Femur (tissue), 1 donor: Measurements from ENCODE around the gene KCNA3.

Experiments
- DNase-seq: peaks from one replicate; pipeline ENCODE4 v3.0.0-alpha.2; 2017

Gene KCNA3

DNA sequence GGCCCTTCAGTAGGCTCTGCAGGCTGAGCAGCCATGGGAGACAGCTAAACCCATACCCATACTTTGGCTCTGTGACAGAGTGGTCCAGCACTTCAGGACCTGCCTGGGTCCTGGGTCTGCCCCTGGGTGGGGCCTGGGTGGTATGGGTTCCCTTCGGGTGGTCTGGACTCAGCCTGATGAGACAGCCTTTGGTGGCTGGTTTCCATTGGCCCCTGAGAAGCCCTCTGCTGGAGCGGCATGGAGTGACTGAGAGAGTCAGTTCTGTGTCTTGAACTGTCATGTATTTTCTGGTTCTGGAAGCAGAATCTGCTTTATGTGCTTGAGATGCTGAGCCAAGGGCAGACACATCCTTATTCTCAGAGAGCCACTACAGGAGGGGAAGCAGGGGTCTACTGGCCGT is 37.3 kb downstream of the KCNA3 start:
- no peak for DNase-seq

DNA sequence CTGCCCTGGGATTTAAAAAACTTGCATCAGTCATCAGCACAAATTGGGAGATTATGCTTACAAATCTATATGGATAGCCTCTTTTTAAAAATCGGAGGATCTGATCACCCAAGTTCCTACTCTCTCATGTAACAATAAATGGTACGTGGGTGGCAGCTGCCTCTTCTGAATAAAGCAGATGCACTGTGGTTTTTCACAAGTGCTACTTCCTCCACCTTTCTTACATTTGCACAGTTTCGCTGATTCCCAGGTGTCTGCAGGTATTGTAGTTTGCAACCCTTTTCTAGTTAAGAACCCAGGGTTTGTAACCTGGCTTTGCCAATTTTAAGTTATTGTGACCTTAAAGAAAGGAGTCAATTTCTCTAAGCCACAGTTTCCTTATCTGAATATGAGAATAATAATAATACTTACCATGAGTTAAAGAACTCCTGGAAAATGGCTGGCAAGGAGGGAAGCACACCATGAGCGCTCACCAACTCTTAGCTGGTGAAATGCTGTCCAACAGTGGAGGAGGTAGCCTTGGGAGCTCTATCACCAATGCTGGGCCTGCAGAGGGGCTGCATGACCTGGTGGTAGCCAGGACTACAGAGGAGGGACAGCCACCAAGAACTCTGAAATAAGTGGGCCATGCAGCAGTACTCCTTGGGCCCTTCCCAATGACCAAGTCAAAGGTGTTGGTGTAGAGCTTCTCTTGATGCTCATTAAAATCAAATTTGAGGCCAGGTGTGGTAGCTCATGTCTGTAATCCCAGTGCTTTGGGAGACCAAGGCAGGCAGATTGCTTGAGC is 38.4 kb downstream of the KCNA3 start:
- no peak for DNase-seq

DNA sequence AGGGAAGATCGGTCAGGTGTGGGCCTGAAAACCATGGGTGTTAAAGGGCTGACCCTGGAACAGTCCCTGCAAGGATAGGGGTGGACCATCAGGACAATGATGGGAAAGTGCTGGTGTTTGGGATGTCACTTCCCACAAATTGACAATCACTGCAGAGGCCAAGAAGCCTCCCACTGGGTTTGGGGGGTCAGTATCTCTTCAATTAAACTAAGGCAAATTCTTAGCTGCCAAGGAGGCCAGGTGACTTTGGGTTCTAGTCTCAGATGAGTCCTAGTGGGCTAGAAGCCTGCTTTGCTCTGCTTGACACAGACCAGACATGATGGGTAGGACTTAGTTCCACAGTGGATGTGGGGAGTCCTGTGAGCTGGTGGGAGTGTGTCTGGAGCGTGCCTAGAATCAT is 39.3 kb downstream of the KCNA3 start:
- DNase-seq, result no peak

DNA sequence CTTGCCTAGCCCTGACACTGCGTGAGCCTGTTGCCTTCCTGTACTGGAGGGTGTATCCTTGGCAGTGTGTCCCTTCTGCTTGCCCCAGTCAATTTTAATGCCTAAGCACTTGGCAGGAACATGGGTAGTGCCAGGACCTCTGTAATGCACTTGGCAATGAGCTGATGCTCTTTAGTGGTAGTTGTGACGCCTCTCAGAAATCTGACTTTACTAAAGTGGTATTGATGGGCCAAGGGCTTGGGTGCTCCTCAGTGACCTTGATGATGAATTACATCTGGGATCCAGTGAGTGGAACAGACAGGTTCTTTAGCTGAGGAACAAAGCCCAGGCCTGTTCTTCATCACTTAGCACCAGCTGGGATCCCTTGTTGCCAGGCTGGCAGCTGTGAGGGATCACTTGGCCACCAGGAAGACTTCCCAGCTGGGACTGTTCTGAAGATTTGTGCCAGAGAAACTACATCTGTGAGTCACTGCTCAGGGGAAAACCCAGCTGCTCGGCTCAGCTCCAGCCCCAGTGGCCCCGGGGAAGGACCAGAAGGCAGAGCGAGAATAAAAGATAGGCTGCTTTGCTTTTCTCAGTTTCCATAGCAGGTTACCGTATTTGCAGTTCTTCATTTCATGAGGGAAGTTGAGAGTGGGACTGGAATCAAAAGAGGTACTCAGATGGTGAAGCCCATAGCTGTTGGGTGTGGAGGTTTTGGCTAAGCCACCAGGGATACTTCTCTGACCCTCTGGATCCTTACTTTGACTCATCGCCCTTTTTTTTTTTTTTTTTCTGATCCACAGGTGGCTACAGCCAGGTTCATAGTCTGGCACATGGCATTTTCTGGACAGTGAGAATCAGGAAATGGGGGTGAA is 40.1 kb downstream of the KCNA3 start:
- peak; percentile 75 for DNase-seq

DNA sequence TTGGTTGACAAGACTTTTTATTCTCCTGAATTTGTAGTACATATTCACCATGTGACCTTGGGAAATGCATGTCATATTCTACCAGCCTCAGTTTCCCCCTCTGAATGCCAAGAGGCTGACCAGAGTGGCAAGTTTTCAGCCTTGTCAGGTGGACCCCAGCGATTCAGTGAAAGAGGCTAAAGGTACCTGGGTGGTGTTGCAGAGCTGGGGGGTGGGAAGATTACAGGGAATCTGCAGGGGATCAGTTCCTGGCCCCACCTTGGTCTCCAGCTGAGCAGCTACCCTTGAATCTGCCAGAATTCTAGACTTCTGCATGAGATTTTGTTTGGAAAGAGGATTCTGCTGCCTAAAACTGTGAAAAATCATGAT is 40.7 kb downstream of the KCNA3 start:
- no peak for DNase-seq

DNA sequence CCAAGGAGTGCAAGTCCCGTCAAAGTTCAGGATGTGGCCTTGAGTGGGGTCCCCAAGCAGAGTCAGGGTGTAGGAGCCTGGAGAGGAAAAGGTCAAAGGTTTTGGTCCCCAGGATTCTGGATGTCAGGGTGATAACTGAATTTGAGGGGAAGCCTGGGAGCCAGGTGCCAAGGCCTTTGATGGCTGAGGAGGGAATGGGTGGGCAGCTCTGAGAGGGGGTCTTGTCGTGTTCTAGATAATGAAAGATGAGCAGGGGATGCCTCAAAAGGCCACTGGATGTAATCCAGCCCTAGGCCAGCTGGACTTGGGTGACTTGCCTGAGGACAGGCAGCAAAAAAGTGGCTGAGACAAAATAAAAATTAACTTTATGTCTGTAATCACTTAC is 41.1 kb downstream of the KCNA3 start:
- DNase-seq, result no peak

DNA sequence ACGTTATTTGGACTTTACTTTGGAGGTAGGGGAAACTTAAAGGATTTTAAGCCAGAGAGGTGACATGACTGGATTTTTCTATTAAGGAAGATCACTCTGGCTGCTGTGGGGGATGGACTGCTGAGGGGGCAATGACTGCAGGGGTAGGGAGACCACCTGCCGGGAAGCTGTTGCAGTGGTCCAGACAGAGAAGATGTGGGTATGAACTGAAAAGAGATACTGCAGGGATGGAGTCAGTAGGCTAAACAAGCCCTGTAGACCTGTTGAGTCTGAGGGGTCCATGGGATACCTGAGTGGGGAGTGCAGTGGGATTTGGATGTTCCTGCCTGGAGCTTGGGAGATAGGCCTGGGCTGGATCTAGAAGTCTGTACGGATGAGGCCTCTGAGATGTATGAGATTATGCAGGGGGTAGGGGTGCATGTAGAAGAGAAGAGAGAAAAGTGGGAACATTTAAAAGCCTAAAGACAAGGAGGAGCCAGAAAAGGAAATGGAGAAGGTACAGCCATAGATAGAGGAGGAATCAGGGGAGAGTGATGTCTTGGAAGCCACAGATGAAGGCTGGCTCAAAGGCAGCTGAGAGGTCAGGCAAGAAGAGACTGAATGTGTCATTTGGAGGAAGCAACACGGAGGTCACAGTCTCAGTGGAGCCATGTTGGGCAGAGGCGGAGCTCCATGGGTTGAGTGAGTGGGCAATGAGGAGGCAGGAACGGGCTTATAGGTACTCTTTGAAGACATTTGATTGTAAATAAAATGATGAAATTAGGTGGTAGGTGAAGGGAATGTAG is 42.7 kb downstream of the KCNA3 start:
- no peak for DNase-seq

DNA sequence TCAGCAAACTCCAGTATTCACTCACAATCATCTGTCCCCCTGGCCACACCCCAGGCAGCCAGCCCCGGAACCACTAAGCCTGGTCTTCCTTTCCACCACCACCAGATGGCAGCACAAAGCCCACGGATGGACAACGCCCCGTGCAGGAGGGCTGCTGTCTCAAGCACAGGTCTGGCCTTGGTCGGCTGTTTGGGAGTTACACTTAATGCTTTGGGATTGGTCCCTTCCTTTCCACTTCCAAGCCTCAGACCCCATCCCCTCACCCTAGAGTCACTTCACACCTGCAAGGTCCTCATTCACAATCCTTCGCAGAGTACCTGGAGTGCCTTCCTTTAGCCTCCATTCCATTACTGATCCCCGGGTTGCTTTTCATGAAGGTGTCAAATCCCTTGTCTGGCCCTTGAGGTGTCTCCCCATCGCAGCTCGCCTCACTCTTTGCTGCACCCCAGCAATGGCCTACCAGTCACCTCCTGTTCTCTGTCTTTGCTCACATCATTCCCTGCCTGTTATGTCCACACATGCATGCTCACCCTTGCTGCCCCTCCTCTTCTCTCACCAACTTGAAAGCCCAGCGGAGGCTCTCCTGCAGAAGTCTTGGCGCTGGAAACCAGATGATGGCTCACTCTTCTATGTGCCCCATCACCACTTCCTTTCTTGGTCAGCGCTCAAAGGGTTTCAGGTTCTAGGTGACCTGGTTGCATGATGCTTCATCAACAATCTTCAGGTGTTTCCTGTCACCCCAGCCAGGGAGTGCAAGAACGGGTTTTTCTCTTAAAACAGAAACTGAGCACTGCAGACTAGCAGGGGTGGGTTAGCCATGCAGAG is 43.7 kb downstream of the KCNA3 start:
- peak; percentile 69 for DNase-seq

DNA sequence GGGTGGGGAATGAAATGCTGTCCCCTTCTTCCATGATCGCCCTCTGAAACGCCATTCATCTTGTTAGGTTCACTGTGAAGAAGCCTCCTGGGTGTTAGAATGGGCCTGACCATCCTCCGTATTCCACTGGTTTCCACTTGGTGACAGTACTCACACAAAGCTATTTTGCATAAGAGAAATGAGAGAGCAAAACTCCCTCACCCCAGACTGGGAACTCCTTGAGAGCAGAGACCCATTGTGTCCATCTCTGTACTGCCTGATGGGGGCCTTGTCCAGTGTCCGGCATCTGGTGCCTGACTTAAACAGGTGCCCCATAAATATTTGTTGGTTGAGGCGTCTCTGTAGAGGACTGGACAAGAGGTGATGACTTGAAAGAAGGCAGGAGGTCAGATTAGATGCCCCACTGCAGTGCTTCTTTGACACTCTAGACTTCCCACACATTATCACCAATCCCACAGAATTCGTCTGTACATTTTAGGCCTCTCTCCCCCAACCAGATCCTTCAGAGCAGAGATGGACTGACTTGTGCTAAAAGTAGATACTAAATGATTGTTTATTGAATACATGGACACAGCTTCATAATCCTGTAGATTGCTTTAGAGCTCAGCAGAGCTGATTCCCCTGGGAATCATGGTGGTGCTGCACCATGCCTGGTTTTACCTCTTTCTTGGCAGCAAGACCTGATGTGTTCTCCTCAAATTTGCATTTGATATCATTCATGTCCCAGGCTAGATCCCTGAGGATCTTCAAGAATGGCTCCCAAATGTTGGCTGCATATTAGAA is 46.2 kb downstream of the KCNA3 start:
- DNase-seq, result no peak

DNA sequence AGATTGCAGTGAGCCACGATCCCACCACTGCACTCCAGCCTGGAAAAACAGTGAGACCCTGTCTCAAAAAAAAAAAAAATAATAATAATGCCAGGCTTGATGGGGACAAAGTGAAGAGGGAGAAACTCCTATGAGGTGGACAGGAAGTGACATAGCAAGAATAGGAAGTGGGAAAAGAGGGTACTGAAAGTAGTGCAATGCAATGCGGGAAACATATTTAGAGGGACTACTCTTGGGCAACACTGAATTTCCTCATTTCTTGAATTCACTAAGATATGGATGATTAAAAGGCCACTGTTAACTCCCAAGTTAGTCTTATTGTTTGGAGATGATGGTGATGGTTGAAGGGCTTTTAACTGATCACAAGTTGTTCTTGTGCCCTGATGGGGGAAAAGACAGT is 47.0 kb downstream of the KCNA3 start:
- DNase-seq, result no peak

DNA sequence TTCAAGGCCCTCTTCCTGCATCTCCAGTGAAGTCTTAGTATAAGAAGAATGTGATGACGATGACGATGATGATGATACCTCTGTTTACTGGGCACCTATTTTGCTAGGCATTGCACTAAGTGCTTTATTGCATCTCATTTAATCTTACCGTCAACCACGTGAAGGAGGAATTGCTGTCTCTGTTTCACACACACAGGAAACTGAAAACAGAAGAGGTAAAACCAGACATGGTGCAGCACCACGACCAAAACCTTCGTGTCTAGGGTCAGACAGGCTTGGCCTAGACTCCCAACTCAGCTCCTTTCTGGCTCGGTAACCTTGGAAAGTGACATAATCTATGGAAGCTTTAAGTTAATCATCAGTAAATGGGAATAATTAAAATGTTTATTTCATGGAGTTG is 47.9 kb downstream of the KCNA3 start:
- DNase-seq, result no peak
